GM23338 (cell line): Measurements from ENCODE around the gene MID1. TPM values are rescaled to one million over a fixed set of nuclear protein-coding genes. Genes with fewer than 3 reads are reported as not detected.

Experiments
- ATAC-seq: fragments of 200-7000 bp; cut with Tn5 transposase; 3 replicates; pipeline ENCODE4 v1.9.1; 2020
- DNase-seq: peaks from one replicate; pipeline ENCODE4 v3.0.0-alpha.2; 2015; ENCODE audit warnings: low spot score
- H2AFZ ChIP-seq: fragments of 200-600 bp; sonication (generic); 2 replicates; pipeline ENCODE4 v1.8.0; 2016; ENCODE audit warnings: antibody characterized with exemption, mild to moderate bottlenecking, moderate library complexity
- H3F3A ChIP-seq: fragments of 200-600 bp; sonication (generic); replicated peaks from 2 replicates; pipeline ENCODE4 v1.8.0; 2017; ENCODE audit warnings: antibody characterized with exemption, mixed run types, low read depth
- H3K27ac ChIP-seq: fragments of 200-600 bp; sonication (generic); 2 replicates; pipeline ENCODE4 v1.6.1; 2016; ENCODE audit warnings: low read depth
- H3K27me3 ChIP-seq: fragments of 200-600 bp; sonication (generic); 2 replicates; pipeline ENCODE4 v1.8.0; 2016; ENCODE audit warnings: mild to moderate bottlenecking, mixed run types, moderate library complexity; ENCODE audit not compliant: insufficient read depth
- H3K36me3 ChIP-seq: fragments of 200-600 bp; sonication (generic); 2 replicates; pipeline ENCODE4 v1.8.0; 2016; ENCODE audit warnings: mild to moderate bottlenecking; ENCODE audit not compliant: insufficient read depth
- H3K4me1 ChIP-seq: fragments of 200-600 bp; sonication (generic); 2 replicates; pipeline ENCODE4 v1.8.0; 2016; ENCODE audit warnings: mild to moderate bottlenecking, moderate library complexity; ENCODE audit not compliant: insufficient read depth
- H3K4me2 ChIP-seq: fragments of 200-600 bp; sonication (generic); 2 replicates; pipeline ENCODE4 v1.7.1; 2017; ENCODE audit warnings: mixed run types
- H3K4me3 ChIP-seq: fragments of 200-600 bp; sonication (generic); 2 replicates; pipeline ENCODE4 v1.6.1; 2016; ENCODE audit warnings: mixed run types
- H3K79me2 ChIP-seq: fragments of 200-600 bp; sonication (generic); replicated peaks from 2 replicates; pipeline ENCODE4 v1.8.0; 2017; ENCODE audit warnings: mild to moderate bottlenecking; ENCODE audit not compliant: insufficient read depth
- H3K9me2 ChIP-seq: fragments of 200-600 bp; sonication (generic); 2 replicates; pipeline ENCODE4 v1.8.0; 2017; ENCODE audit not compliant: insufficient read depth
- H4K20me1 ChIP-seq: fragments of 200-600 bp; sonication (generic); replicated peaks from 2 replicates; pipeline ENCODE4 v1.8.0; 2017; ENCODE audit warnings: mild to moderate bottlenecking; ENCODE audit not compliant: insufficient read depth
- H3K27ac Mint-ChIP-seq: 2 replicates; pipeline ENCODE4 v1.8.0; 2020; ENCODE audit warnings: inconsistent platforms, mild to moderate bottlenecking, moderate library complexity, mixed read lengths
- H3K27me3 Mint-ChIP-seq: 3 replicates; pipeline ENCODE4 v1.8.0; 2022; ENCODE audit warnings: low read depth, mild to moderate bottlenecking, moderate library complexity, mixed read lengths, inconsistent platforms; ENCODE audit not compliant: insufficient read depth, poor library complexity
- H3K36me3 Mint-ChIP-seq: 3 replicates; pipeline ENCODE4 v1.8.0; 2021; ENCODE audit warnings: low read depth, mild to moderate bottlenecking, inconsistent platforms, moderate library complexity, mixed read lengths
- H3K4me1 Mint-ChIP-seq: 3 replicates; pipeline ENCODE4 v1.8.0; 2020; ENCODE audit warnings: mild to moderate bottlenecking, inconsistent platforms, mixed read lengths
- H3K4me3 Mint-ChIP-seq: 3 replicates; pipeline ENCODE4 v1.8.0; 2021; ENCODE audit warnings: moderate library complexity, mild to moderate bottlenecking, inconsistent platforms, mixed read lengths
- H3K9me3 Mint-ChIP-seq: 3 replicates; pipeline ENCODE4 v1.8.0; 2020; ENCODE audit warnings: moderate library complexity, mild to moderate bottlenecking, inconsistent platforms, mixed read lengths
- CREB1 ChIP-seq: fragments of 250-450 bp; sonication (Bioruptor Pico); IDR thresholded peaks from 2 replicates; pipeline ENCODE4 v1.5.0; 2020; ENCODE audit warnings: low read depth, mild to moderate bottlenecking, moderate library complexity
- CTCF ChIP-seq, 2 experiments: fragments of 200-600 bp in 1 of 2; sonication (generic) in 1 of 2; conservative IDR thresholded peaks; 2 replicates each; pipeline versions ENCODE4 v1.5.1 to v1.6.1; 2016 to 2017; ENCODE audit warnings: antibody characterized with exemption in 2 of 2, low read depth in 2 of 2, mild to moderate bottlenecking in 2 of 2, moderate library complexity in 1 of 2
- ETS1 ChIP-seq: IDR thresholded peaks from 2 replicates; pipeline ENCODE4 v1.6.1; 2016; ENCODE audit warnings: antibody characterized with exemption
- EZH2 ChIP-seq: fragments of 200-600 bp; sonication (generic); IDR thresholded peaks from one replicate; pipeline ENCODE4 v1.8.0; 2017; ENCODE audit warnings: antibody characterized with exemption, mild to moderate bottlenecking, low read depth; ENCODE audit not compliant: unreplicated experiment
- EZH2phosphoT487 ChIP-seq: fragments of 200-600 bp; sonication (generic); IDR thresholded peaks from one replicate; pipeline ENCODE4 v1.8.1; 2018; ENCODE audit warnings: antibody characterized with exemption; ENCODE audit not compliant: unreplicated experiment
- JUNB ChIP-seq: IDR thresholded peaks from one replicate; pipeline ENCODE4 v1.6.1; 2016; ENCODE audit warnings: antibody characterized with exemption; ENCODE audit not compliant: unreplicated experiment
- NANOG ChIP-seq: IDR thresholded peaks from 2 replicates; pipeline ENCODE4 v1.6.1; 2016; ENCODE audit warnings: antibody characterized with exemption, borderline replicate concordance
- POLR2AphosphoS5 ChIP-seq: IDR thresholded peaks from 2 replicates; pipeline ENCODE4 v1.6.1; 2016; ENCODE audit warnings: antibody characterized with exemption, low read depth
- REST ChIP-seq: IDR thresholded peaks from one replicate; pipeline ENCODE4 v1.6.1; 2018; ENCODE audit warnings: antibody characterized with exemption; ENCODE audit not compliant: unreplicated experiment
- STAT1 ChIP-seq: IDR thresholded peaks from one replicate; pipeline ENCODE4 v1.6.1; 2016; ENCODE audit warnings: antibody characterized with exemption; ENCODE audit not compliant: unreplicated experiment
- ZNF114 ChIP-seq: fragments of 250-450 bp; sonication (Bioruptor Pico); IDR thresholded peaks from 2 replicates; pipeline ENCODE4 v1.5.0; 2020; ENCODE audit warnings: mild to moderate bottlenecking, moderate library complexity
- ZNF331 ChIP-seq: fragments of 250-450 bp; sonication (Bioruptor Pico); IDR thresholded peaks from 2 replicates; pipeline ENCODE4 v1.5.0; 2020; ENCODE audit warnings: low read depth, mild to moderate bottlenecking, moderate library complexity
- polyA plus RNA-seq: library from polyadenylated mRNA; unstranded; fragments of >200 nt; fragmentation: Nextera tagmentation; extraction: Ambion mirVana; gene quantifications from 2 replicates; pipeline ENCODE4 v1.2.1, GENCODE V29; 2016
- total RNA-seq: library from RNA; depleted of rRNA; stranded (reverse); fragments of >200 nt; shearing (Covaris generic); gene quantifications from 2 replicates; pipeline ENCODE4 v1.2.3, GENCODE V29; 2014

The MID1 gene
- total and polyA plus RNA-seq, 2 experiments from 2014 or later: 27.2 to 39.3 TPM

GRCh38 chrX:10570601-10571000, 49.8 kb downstream of the MID1 start (continued):
- no peak for TF ChIP-seq REST
- TF ChIP-seq CREB1 (CRISPR knock-in tag): no peak
- no peak for TF ChIP-seq ZNF114 (CRISPR knock-in tag)
- TF ChIP-seq ETS1: no peak
- TF ChIP-seq ZNF331 (CRISPR knock-in tag): no peak
- no peak for TF ChIP-seq POLR2AphosphoS5
- no peak for TF ChIP-seq NANOG
- no peak for TF ChIP-seq STAT1

- no peak overlapping the region for H3K4me2 ChIP-seq
- no peaks in the 10 kb centered on the region for H3K27me3 ChIP-seq
- no peak overlapping the region for H2AFZ ChIP-seq
- no peak overlapping the region for H3K4me3 Mint-ChIP-seq
- no peaks in the 10 kb centered on the region for H3K36me3 ChIP-seq
- peaks cover 40% of the 10 kb centered on the region for H3K36me3 Mint-ChIP-seq
- DNase-seq: no peak
- H3K9me3 Mint-ChIP-seq: peaks cover 9% of the 10 kb centered on the region
- no peak overlapping the region for H3K4me3 ChIP-seq
- peaks cover 22% of the 10 kb centered on the region for H3K4me1 Mint-ChIP-seq
- H3K9me2 ChIP-seq: no peaks in the 10 kb centered on the region
- 0 out of 2 replicates have a peak overlapping the region, but pooled peaks have one; percentile 16 for H3K27ac Mint-ChIP-seq
- H4K20me1 ChIP-seq: no peaks in the 10 kb centered on the region
- H3K79me2 ChIP-seq: peaks cover 84% of the 10 kb centered on the region
- H3K27ac ChIP-seq: no peak overlapping the region
- H3F3A ChIP-seq: no peaks in the 10 kb centered on the region
- ATAC-seq: no peak
- H3K4me1 ChIP-seq: no peaks in the 10 kb centered on the region
- peaks cover 1% of the 10 kb centered on the region for H3K27me3 Mint-ChIP-seq
- TF ChIP-seq REST: no peak
- TF ChIP-seq POLR2AphosphoS5: no peak
- no peak for TF ChIP-seq ZNF331 (CRISPR knock-in tag)
- no peak for TF ChIP-seq NANOG
- TF ChIP-seq ETS1: no peak
- no peak for TF ChIP-seq CREB1 (CRISPR knock-in tag)
- no peak for TF ChIP-seq CTCF (conservative IDR thresholded peaks at IDR 0.05; ENCODE audit: low read depth in 2 of 2)
- no peak for TF ChIP-seq STAT1
- TF ChIP-seq EZH2phosphoT487: no peak
- TF ChIP-seq JUNB: no peak
- TF ChIP-seq EZH2: no peak
Observed at GRCh38 chrX:10569946-10570345, 50.4 kb downstream of the MID1 start.
